SU-DHL-6 (cell line): ENCODE results near the gene LRIT1.

Experiments used
- H2AFZ ChIP-seq: fragments of 200-600 bp; sonication (generic); 2 replicates; pipeline ENCODE4 v1.6.1; 2014; ENCODE audit warnings: low read depth, mild to moderate bottlenecking, moderate library complexity, mixed read lengths, antibody characterized with exemption, low read length; ENCODE audit not compliant: severe bottlenecking
- H3F3A ChIP-seq: fragments of 200-600 bp; shearing (Covaris generic); 2 replicates; pipeline ENCODE4 v1.6.0; 2016; ENCODE audit warnings: antibody characterized with exemption, mild to moderate bottlenecking; ENCODE audit not compliant: insufficient read depth
- H3K27ac ChIP-seq: fragments of 200-600 bp; sonication (generic); 2 replicates; pipeline ENCODE4 v1.5.1; 2016; ENCODE audit warnings: low read depth, mild to moderate bottlenecking, low read length, moderate library complexity, mixed read lengths
- H3K27me3 ChIP-seq: fragments of 200-600 bp; sonication (generic), shearing (Covaris generic); 2 replicates; pipeline ENCODE4 v1.6.0; 2014; ENCODE audit warnings: mild to moderate bottlenecking, low read length
- H3K36me3 ChIP-seq: fragments of 200-600 bp; sonication (generic); 2 replicates; pipeline ENCODE4 v1.6.1; 2014; ENCODE audit warnings: mild to moderate bottlenecking, low read length, mixed read lengths
- H3K4me2 ChIP-seq: fragments of 300-600, 200-600 bp; shearing (Covaris generic), sonication (generic); 2 replicates; pipeline ENCODE4 v1.6.0; 2014; ENCODE audit warnings: low read length, low read depth, mild to moderate bottlenecking; ENCODE audit not compliant: poor library complexity, severe bottlenecking
- H3K4me3 ChIP-seq: fragments of 200-600 bp; sonication (generic); 2 replicates; pipeline ENCODE4 v1.5.1; 2014; ENCODE audit warnings: antibody characterized with exemption, low read length, mild to moderate bottlenecking, mixed read lengths; ENCODE audit not compliant: insufficient read depth, poor library complexity, severe bottlenecking
- H3K79me2 ChIP-seq: fragments of 200-600 bp; sonication (generic); 2 replicates; pipeline ENCODE4 v1.6.1; 2014; ENCODE audit warnings: mild to moderate bottlenecking, low read length, moderate library complexity; ENCODE audit not compliant: insufficient read depth
- H3K9ac ChIP-seq: fragments of 200-600 bp; sonication (generic); 2 replicates; pipeline ENCODE4 v1.7.0; 2014; ENCODE audit warnings: mild to moderate bottlenecking, low read length
- H3K9me2 ChIP-seq: fragments of 200-600 bp; sonication (generic); replicated peaks from 2 replicates; pipeline ENCODE4 v1.6.1; 2014; ENCODE audit warnings: low read length; ENCODE audit not compliant: insufficient read depth
- H3K9me3 ChIP-seq: fragments of 200-600 bp; sonication (generic); 2 replicates; pipeline ENCODE4 v1.6.1; 2014; ENCODE audit warnings: low read length, mixed read lengths; ENCODE audit not compliant: insufficient read depth
- H4K20me1 ChIP-seq: fragments of 200-600 bp; sonication (generic); 2 replicates; pipeline ENCODE4 v1.6.1; 2014; ENCODE audit warnings: low read depth, mild to moderate bottlenecking, antibody characterized with exemption, low read length, moderate library complexity, mixed read lengths
- EZH2phosphoT487 ChIP-seq: fragments of 200-600 bp; sonication (generic), shearing (Covaris generic); conservative IDR thresholded peaks from 2 replicates; pipeline ENCODE4 v1.6.1; 2018; ENCODE audit warnings: mild to moderate bottlenecking, antibody characterized with exemption, low read length, moderate library complexity, mixed read lengths
- TF ChIP-seq, protein P1 (sequence below): fragments of 200-600 bp; sonication (generic); IDR thresholded peaks from one replicate; pipeline ENCODE4 v1.5.1; 2017; ENCODE audit warnings: antibody characterized with exemption, mild to moderate bottlenecking, low read length, moderate library complexity; ENCODE audit not compliant: insufficient read depth, poor library complexity, severe bottlenecking

Gene LRIT1

DNA sequence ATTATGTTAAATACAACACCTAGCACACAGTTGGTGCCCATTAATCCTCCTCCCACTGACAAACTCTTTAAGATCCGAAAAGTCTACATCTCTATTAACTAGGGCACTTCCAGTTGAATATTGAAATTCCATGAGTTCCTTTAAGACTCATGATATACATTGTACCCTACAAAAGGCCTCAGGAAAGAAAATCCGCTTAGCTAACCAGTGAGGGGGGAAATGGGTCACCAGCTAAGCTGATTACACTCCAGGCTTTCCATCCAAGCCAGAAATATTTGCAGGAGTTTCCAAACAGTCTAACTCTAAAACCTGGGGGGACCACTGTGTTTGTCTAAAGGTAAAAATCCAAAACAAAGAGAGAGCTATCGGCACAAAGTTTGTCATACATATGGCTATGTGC is 14.7 kb downstream of the LRIT1 start:
- H3K9me3 ChIP-seq: no peaks in the 10 kb centered on the region
- H3F3A ChIP-seq: no peaks in the 10 kb centered on the region
- H2AFZ ChIP-seq: no peak overlapping the region
- H3K4me3 ChIP-seq: no peak overlapping the region
- H3K36me3 ChIP-seq: no peaks in the 10 kb centered on the region
- H3K79me2 ChIP-seq: no peaks in the 10 kb centered on the region
- TF ChIP-seq EZH2phosphoT487: no peak
- TF ChIP-seq, protein P1, sequence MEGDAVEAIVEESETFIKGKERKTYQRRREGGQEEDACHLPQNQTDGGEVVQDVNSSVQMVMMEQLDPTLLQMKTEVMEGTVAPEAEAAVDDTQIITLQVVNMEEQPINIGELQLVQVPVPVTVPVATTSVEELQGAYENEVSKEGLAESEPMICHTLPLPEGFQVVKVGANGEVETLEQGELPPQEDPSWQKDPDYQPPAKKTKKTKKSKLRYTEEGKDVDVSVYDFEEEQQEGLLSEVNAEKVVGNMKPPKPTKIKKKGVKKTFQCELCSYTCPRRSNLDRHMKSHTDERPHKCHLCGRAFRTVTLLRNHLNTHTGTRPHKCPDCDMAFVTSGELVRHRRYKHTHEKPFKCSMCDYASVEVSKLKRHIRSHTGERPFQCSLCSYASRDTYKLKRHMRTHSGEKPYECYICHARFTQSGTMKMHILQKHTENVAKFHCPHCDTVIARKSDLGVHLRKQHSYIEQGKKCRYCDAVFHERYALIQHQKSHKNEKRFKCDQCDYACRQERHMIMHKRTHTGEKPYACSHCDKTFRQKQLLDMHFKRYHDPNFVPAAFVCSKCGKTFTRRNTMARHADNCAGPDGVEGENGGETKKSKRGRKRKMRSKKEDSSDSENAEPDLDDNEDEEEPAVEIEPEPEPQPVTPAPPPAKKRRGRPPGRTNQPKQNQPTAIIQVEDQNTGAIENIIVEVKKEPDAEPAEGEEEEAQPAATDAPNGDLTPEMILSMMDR: no peak
- no peaks in the 10 kb centered on the region for H3K27me3 ChIP-seq
- no peak overlapping the region for H3K4me2 ChIP-seq
- H3K9ac ChIP-seq: no peak overlapping the region
- no peak overlapping the region for H3K27ac ChIP-seq
- no peaks in the 10 kb centered on the region for H3K9me2 ChIP-seq
- no peaks in the 10 kb centered on the region for H4K20me1 ChIP-seq

DNA sequence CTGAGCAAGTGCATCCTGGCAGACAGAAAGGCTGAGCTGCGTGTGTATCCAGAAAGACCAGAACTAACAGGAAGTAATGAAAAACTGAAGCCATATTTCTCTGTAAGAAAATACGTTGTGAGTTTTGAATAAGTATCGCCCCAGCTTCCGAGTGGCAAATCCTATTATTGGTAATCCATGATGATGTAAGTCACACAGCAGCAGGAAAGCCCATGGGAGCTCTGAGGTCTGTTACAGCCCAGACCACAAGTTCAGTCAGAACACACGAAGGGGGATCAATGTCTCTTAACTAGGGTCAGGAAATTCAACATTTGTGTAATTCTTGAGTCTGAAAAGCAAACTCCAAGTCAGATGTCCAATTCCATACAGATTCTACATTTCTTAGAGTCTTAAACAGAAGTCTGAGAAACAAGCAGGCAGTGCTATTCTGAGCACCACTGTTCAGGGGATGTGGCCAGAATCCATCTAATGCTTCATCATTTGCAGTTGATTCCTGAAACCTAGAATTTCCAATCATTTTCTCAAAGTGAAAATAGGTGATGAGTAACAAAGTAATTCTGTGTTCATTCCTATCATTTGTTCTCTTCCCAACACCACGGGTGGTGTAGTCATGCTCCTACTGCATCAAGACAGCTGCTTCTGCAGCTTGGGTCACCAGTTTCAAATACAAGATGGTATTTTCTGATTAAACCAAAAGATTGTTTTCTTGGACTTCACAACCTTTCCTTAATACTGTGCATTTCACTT is 15.7 kb downstream of the LRIT1 start, which contains the start of gene LRIT2:
TSS of gene LRIT2 (minus strand) at position 118 of the 747 bp plus-strand sequence. CDS start at position 94, 24 bp downstream.
- H3K9ac ChIP-seq: no peak within 1 kb of the TSS
- no peaks in the 10 kb centered on the region for H3K9me3 ChIP-seq
- no peak within 1 kb of the TSS for H3K4me3 ChIP-seq
- H3K27ac ChIP-seq: no peak within 1 kb of the TSS
- H3K9me2 ChIP-seq: no peaks in the 10 kb centered on the region
- H3F3A ChIP-seq: no peaks in the 10 kb centered on the region
- no peaks in the 10 kb centered on the region for H3K27me3 ChIP-seq
- no peaks in the 10 kb centered on the region for H4K20me1 ChIP-seq
- no peaks in the 10 kb centered on the region for H3K79me2 ChIP-seq
- no peak within 1 kb of the TSS for H2AFZ ChIP-seq
- H3K36me3 ChIP-seq: no peaks in the 10 kb centered on the region
- H3K4me2 ChIP-seq: no peak within 1 kb of the TSS
- TF ChIP-seq, protein P1: no peak
- no peak for TF ChIP-seq EZH2phosphoT487

DNA sequence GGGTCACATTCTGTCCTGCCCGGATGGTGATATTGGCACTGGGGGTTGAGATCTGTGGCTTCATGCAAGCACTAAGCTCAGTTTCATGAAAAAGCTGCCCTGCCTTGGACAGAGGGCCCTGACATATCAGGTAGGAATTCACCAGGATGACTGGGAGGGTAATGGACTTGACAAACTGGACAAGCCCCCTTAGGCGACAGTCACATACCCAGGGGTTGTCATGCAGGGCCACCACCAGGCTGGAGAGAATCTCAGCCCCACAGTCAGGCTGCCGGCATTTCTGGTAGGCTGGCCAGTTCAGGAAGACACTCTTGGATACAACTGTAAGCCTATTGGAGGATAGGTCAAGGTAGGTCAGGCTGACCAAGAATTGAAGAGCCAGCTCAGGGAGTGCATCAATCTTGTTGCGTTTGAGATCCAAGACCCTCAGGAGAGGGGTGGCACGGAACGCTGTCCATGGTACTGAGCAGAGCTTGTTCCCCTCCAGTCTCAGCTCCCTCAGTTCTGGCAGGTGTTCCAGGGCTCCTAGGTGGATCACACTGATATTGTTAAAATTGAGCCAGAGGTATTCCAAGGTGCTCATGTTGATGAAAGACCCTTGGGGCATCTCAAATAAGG is 16.8 kb downstream of the LRIT1 start:
- H3K9me3 ChIP-seq: peaks cover 3% of the 10 kb centered on the region; the same call in 1 of the 2 replicates
- no peaks in the 10 kb centered on the region for H3K9me2 ChIP-seq
- no peaks in the 10 kb centered on the region for H4K20me1 ChIP-seq
- H3F3A ChIP-seq: no peaks in the 10 kb centered on the region
- no peaks in the 10 kb centered on the region for H3K27me3 ChIP-seq
- H3K36me3 ChIP-seq: no peaks in the 10 kb centered on the region
- H2AFZ ChIP-seq: no peak overlapping the region
- no peaks in the 10 kb centered on the region for H3K79me2 ChIP-seq
- no peak overlapping the region for H3K9ac ChIP-seq
- H3K27ac ChIP-seq: no peak overlapping the region
- no peak overlapping the region for H3K4me3 ChIP-seq
- no peak overlapping the region for H3K4me2 ChIP-seq
- TF ChIP-seq EZH2phosphoT487: no peak
- TF ChIP-seq, protein P1: no peak
